ENCODE measurements around the gene R3HDM1.
"Not testable (repeated sequence)": the region's sequence is repeated elsewhere in the genome, so short reads cannot be mapped to it uniquely, and the experiment has no call there.

DNA sequence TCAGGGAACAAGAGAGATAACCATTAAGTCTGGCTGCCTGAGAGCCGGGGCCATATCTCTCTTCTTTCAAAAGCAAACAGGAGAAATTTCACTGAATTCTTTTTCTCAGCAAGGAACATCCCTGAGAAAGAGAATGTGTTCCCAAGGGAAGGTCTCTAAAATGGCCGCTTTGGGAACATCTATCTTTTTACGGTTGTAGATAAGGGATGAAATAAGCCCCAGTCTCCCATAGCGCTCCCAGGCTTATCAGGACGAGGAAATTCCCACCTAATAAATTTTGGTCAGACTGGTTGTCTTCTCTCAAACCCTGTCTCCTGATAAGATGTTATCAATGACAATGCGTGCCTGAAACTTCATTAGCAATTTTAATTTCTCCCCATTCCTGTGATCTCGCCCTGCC is 32.7 kb upstream of the R3HDM1 start:
- TF ChIP-seq, protein P1, sequence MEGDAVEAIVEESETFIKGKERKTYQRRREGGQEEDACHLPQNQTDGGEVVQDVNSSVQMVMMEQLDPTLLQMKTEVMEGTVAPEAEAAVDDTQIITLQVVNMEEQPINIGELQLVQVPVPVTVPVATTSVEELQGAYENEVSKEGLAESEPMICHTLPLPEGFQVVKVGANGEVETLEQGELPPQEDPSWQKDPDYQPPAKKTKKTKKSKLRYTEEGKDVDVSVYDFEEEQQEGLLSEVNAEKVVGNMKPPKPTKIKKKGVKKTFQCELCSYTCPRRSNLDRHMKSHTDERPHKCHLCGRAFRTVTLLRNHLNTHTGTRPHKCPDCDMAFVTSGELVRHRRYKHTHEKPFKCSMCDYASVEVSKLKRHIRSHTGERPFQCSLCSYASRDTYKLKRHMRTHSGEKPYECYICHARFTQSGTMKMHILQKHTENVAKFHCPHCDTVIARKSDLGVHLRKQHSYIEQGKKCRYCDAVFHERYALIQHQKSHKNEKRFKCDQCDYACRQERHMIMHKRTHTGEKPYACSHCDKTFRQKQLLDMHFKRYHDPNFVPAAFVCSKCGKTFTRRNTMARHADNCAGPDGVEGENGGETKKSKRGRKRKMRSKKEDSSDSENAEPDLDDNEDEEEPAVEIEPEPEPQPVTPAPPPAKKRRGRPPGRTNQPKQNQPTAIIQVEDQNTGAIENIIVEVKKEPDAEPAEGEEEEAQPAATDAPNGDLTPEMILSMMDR (IDR thresholded peaks at IDR 0.05; ENCODE audit: low read depth, low read length, poor library complexity, severe bottlenecking) = not testable (repeated sequence)
- not testable (repeated sequence) for TF ChIP-seq EZH2phosphoT487 (IDR thresholded peaks at IDR 0.05; ENCODE audit: borderline replicate concordance, low read length)
